GM21723 (cell line): ENCODE results near the gene CLEC16A.
"Not testable (repeated sequence)": the region's sequence is repeated elsewhere in the genome, so short reads cannot be mapped to it uniquely, and the experiment has no call there.

ENCODE experiments used
- ATAC-seq: cut with Tn5 transposase; IDR thresholded peaks from one replicate; pipeline ENCODE4 v1.9.1; 2021; ENCODE audit warnings: mild to moderate bottlenecking, moderate library complexity; ENCODE audit not compliant: unreplicated experiment

The CLEC16A gene

GRCh38 chr16:11205754-11206581 lies 261.6 kb downstream of the CLEC16A start:
- ATAC-seq = peak; percentile 10

- no peak for ATAC-seq
Observed at GRCh38 chr16:11207646-11208045, 263.3 kb downstream of the CLEC16A start.

GRCh38 chr16:11208916-11209665 lies 264.7 kb downstream of the CLEC16A start:
- no peak for ATAC-seq

- ATAC-seq = no peak
Observed at GRCh38 chr16:11210260-11210659, 265.9 kb downstream of the CLEC16A start.

GRCh38 chr16:11211061-11211976 lies 267.0 kb downstream of the CLEC16A start:
- ATAC-seq = no peak

- ATAC-seq = no peak
Observed at GRCh38 chr16:11211977-11212797, 267.8 kb downstream of the CLEC16A start.

- ATAC-seq = no peak
Observed at GRCh38 chr16:11212798-11213196, 268.4 kb downstream of the CLEC16A start.

GRCh38 chr16:11213373-11213772 lies 269.0 kb downstream of the CLEC16A start:
- no peak for ATAC-seq

- ATAC-seq = no peak
Observed at GRCh38 chr16:11213799-11214198, 269.4 kb downstream of the CLEC16A start.

- ATAC-seq = no peak
Observed at GRCh38 chr16:11215935-11216556, 271.7 kb downstream of the CLEC16A start.

- no peak for ATAC-seq
Observed at GRCh38 chr16:11217651-11218603, 273.6 kb downstream of the CLEC16A start.

- no peak for ATAC-seq
Observed at GRCh38 chr16:11218604-11218962, 274.2 kb downstream of the CLEC16A start.

- ATAC-seq = no peak
Observed at GRCh38 chr16:11219178-11219577, 274.8 kb downstream of the CLEC16A start.

- not testable (repeated sequence) for ATAC-seq
Observed at GRCh38 chr16:11220507-11220906, 276.1 kb downstream of the CLEC16A start.

GRCh38 chr16:11224096-11224893 lies 279.9 kb downstream of the CLEC16A start:
- ATAC-seq = peak; percentile 56

GRCh38 chr16:11224894-11225676 lies 280.7 kb downstream of the CLEC16A start:
- ATAC-seq = peak; percentile 83
